ENCODE results near the gene CD69. TPM values are rescaled to one million over a fixed set of nuclear protein-coding genes. Genes with fewer than 3 reads are reported as not detected.

CD69 gene
- total RNA-seq, 3 donors from 2014 or later, result 7.4 to 21.4 (median 11.5) TPM

DNA sequence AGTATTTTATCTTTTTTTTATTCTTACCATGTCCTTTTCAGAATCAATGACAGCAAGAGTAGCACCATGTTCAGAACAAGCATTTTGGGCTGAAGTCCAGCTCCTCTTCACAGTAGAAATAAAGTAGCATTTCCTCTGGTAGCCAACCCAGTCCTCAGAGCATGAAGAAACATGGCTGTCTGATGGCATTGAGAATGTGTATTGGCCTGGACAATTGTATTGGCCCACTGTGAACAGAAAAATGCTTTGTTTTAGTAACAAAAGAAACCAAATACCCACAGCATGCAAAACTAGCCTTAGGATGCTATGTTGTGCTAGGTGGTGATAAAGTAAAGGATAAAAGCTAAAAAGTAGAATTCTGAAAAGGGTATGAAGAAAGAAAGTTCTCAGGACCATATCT is 5.7 kb downstream of the CD69 start:
- no peak overlapping the region for H3K4me3 ChIP-seq
- no peaks in the 10 kb centered on the region for H3K27me3 ChIP-seq
- TF ChIP-seq, protein P1, sequence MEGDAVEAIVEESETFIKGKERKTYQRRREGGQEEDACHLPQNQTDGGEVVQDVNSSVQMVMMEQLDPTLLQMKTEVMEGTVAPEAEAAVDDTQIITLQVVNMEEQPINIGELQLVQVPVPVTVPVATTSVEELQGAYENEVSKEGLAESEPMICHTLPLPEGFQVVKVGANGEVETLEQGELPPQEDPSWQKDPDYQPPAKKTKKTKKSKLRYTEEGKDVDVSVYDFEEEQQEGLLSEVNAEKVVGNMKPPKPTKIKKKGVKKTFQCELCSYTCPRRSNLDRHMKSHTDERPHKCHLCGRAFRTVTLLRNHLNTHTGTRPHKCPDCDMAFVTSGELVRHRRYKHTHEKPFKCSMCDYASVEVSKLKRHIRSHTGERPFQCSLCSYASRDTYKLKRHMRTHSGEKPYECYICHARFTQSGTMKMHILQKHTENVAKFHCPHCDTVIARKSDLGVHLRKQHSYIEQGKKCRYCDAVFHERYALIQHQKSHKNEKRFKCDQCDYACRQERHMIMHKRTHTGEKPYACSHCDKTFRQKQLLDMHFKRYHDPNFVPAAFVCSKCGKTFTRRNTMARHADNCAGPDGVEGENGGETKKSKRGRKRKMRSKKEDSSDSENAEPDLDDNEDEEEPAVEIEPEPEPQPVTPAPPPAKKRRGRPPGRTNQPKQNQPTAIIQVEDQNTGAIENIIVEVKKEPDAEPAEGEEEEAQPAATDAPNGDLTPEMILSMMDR (IDR thresholded peaks at IDR 0.05), result no peak
- TF ChIP-seq POLR2AphosphoS5 (IDR thresholded peaks at IDR 0.05), result no peak
- TF ChIP-seq POLR2A (IDR thresholded peaks at IDR 0.05), result no peak
- no peaks in the 10 kb centered on the region for H3K9me3 ChIP-seq
- no peak for DNase-seq (ENCODE audit: low spot score in 2 of 2)
- intact Hi-C loops (cut with DNase I; ENCODE audit: low total_unique reads), result no loop called here
- no peaks in the 10 kb centered on the region for H3K4me1 ChIP-seq
- H3K36me3 ChIP-seq, result no peaks in the 10 kb centered on the region
- no peak overlapping the region for H3K27ac ChIP-seq

DNA sequence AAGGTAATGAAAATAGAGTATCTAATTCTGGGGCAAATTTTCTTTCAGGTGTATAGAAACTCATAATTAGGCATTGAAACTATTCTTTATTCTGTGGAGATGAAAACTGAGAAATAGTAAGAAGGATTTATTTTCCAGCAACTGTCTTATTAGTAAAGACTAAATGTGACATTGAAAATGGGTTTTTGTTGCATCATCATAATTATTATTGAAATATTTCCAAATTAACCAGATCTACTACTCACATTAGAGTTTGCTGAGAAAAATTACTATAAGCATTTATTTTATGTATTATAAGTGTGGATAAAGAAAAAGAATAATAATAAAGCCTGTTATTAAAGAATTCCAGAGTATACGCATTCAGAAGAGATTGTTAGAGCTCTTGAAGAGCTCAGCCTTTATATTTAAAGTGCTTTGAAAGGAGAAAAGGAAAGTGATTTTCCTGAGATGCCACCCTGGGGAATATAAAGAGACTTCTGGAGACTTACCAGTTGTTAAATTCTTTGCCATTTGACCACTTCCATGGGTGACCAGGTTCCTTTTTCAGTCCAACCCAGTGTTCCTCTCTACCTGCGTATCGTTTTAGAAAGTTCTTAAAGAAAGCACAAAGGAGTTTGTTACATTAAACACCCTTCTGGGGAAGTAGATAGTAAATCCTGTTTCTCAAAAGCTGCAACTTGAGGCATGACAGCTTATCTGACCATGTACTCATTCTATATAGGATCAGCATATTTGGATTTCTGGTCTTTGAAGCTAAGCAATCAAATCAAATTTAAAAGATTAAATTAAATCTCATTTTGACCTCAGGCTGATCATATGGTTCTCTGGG is 6.4 kb downstream of the CD69 start:
- Histone ChIP-seq H3K4me3 (no peak overlapping the region), H3K27me3 (no peaks in the 10 kb centered on the region), H3K4me1 (no peaks in the 10 kb centered on the region), H3K27ac (no peak overlapping the region), H3K9me3 (no peaks in the 10 kb centered on the region), H3K36me3 (no peaks in the 10 kb centered on the region)
- intact Hi-C loops (cut with DNase I; ENCODE audit: low total_unique reads), result loop anchor here (5.0 kb wide), 1 partner anchor 728 kb away; no protein-coding TSS in a partner anchor
- TF ChIP-seq POLR2A (IDR thresholded peaks at IDR 0.05) (no peak), POLR2AphosphoS5 (IDR thresholded peaks at IDR 0.05) (no peak)
- TF ChIP-seq, protein P1 (IDR thresholded peaks at IDR 0.05), result no peak
- no peak for DNase-seq (ENCODE audit: low spot score in 2 of 2)

DNA sequence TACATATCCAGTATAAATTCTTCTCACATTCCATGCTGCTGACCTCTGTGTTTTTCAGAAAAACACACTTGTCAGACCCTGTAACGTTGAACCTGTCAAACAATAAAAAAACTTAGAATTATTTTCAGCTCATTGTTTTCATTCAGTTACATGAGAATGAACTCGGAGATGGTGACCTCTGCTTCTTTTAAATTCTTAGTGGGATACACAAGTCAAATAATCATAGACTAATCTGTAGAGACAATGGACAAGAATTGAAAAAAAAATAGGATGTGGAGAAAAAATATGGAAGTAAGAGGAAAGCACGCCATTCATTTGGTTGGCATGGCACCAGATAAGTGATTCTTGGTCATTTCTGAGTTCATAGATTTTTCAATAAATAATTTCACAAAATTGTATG is 7.2 kb downstream of the CD69 start:
- Histone ChIP-seq H3K27ac (no peak overlapping the region), H3K36me3 (no peaks in the 10 kb centered on the region), H3K27me3 (no peaks in the 10 kb centered on the region), H3K4me1 (no peaks in the 10 kb centered on the region), H3K4me3 (no peak overlapping the region), H3K9me3 (no peaks in the 10 kb centered on the region)
- no peak for TF ChIP-seq POLR2AphosphoS5 (IDR thresholded peaks at IDR 0.05)
- TF ChIP-seq POLR2A (IDR thresholded peaks at IDR 0.05), result no peak
- TF ChIP-seq, protein P1 (IDR thresholded peaks at IDR 0.05), result no peak
- intact Hi-C loops (cut with DNase I; ENCODE audit: low total_unique reads), result loop anchor here (2.0 to 5.0 kb wide), 2 partner anchors 15 to 729 kb away; no protein-coding TSS in a partner anchor
- no peak for DNase-seq (ENCODE audit: low spot score in 2 of 2)

DNA sequence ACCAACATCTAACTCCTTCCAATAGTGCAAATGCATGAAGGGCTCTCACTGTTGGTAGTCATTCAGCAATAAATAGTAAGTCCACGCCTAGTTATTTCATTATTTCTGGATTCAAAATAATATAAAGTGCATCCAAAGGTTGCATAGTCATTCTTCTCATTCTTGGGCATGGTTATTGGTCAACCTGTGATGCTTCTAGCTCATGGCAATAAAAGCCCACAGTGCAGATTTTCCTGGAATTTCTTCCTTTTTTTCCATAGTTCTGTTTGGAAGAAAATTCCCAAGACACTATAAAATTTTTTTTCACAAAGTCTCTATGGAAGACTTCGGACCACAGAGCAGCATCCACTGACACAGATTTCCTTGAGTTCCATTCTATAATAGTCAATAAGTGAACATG is 7.6 kb downstream of the CD69 start:
- Histone ChIP-seq H3K9me3 (no peaks in the 10 kb centered on the region), H3K36me3 (no peaks in the 10 kb centered on the region), H3K4me1 (no peaks in the 10 kb centered on the region), H3K4me3 (no peak overlapping the region), H3K27me3 (no peaks in the 10 kb centered on the region), H3K27ac (no peak overlapping the region)
- TF ChIP-seq, protein P1 (IDR thresholded peaks at IDR 0.05), result no peak
- TF ChIP-seq POLR2AphosphoS5 (IDR thresholded peaks at IDR 0.05) (no peak), POLR2A (IDR thresholded peaks at IDR 0.05) (no peak)
- no peak for DNase-seq (ENCODE audit: low spot score in 2 of 2)
- intact Hi-C loops (cut with DNase I; ENCODE audit: low total_unique reads), result loop anchor here (2.0 to 5.0 kb wide), 2 partner anchors 16 to 729 kb away; no protein-coding TSS in a partner anchor
